ENCODE data around the gene TUBA1A.
"Not testable (repeated sequence)": the region's sequence is repeated elsewhere in the genome, so short reads cannot be mapped to it uniquely, and the experiment has no call there.

Gene TUBA1A

GRCh38 chr12:49174218-49174617 is 14.7 kb downstream of the TUBA1A start:
- in situ Hi-C loops (cut with MboI; ENCODE audit: low pct_unique_long_range_greater_than_20kb, low sequenced_read_pairs, unreplicated experiment), result no loop called here
- DNase-seq (ENCODE audit: low spot score), result no peak
- no peak for TF ChIP-seq CTCF (IDR thresholded peaks at IDR 0.05; ENCODE audit: extremely low read depth, insufficient read depth, missing control alignments)

- in situ Hi-C loops (cut with MboI; ENCODE audit: low pct_unique_long_range_greater_than_20kb, low sequenced_read_pairs, unreplicated experiment), result no loop called here
- DNase-seq (ENCODE audit: low spot score), result no peak
- no peak for TF ChIP-seq CTCF (IDR thresholded peaks at IDR 0.05; ENCODE audit: extremely low read depth, insufficient read depth, missing control alignments)
These were observed 18.0 kb downstream of the TUBA1A start for GRCh38 chr12:49170924-49171323.

- TF ChIP-seq CTCF (IDR thresholded peaks at IDR 0.05; ENCODE audit: extremely low read depth, insufficient read depth, missing control alignments), result no peak
- in situ Hi-C loops (cut with MboI; ENCODE audit: low pct_unique_long_range_greater_than_20kb, low sequenced_read_pairs, unreplicated experiment), result no loop called here
- DNase-seq (ENCODE audit: low spot score), result no peak
These were observed 23.8 kb downstream of the TUBA1A start for GRCh38 chr12:49165114-49165513.

- DNase-seq (ENCODE audit: low spot score); in situ Hi-C loops (cut with MboI; ENCODE audit: low pct_unique_long_range_greater_than_20kb, low sequenced_read_pairs, unreplicated experiment): not testable (repeated sequence)
These were observed 27.0 kb downstream of the TUBA1A start for GRCh38 chr12:49161901-49162300.

- in situ Hi-C loops (cut with MboI; ENCODE audit: low pct_unique_long_range_greater_than_20kb, low sequenced_read_pairs, unreplicated experiment), result no loop called here
- DNase-seq (ENCODE audit: low spot score), result no peak
- TF ChIP-seq CTCF (IDR thresholded peaks at IDR 0.05; ENCODE audit: extremely low read depth, insufficient read depth, missing control alignments), result no peak
These were observed 27.6 kb downstream of the TUBA1A start for GRCh38 chr12:49161092-49161795.

- DNase-seq (ENCODE audit: low spot score), result no peak
- in situ Hi-C loops (cut with MboI; ENCODE audit: low pct_unique_long_range_greater_than_20kb, low sequenced_read_pairs, unreplicated experiment), result no loop called here
- no peak for TF ChIP-seq CTCF (IDR thresholded peaks at IDR 0.05; ENCODE audit: extremely low read depth, insufficient read depth, missing control alignments)
These were observed 28.5 kb downstream of the TUBA1A start for GRCh38 chr12:49160399-49160798.

GRCh38 chr12:49154221-49154620 is 34.7 kb downstream of the TUBA1A start:
- in situ Hi-C loops (cut with MboI; ENCODE audit: low pct_unique_long_range_greater_than_20kb, low sequenced_read_pairs, unreplicated experiment), result no loop called here
- DNase-seq (ENCODE audit: low spot score), result no peak
- TF ChIP-seq CTCF (IDR thresholded peaks at IDR 0.05; ENCODE audit: extremely low read depth, insufficient read depth, missing control alignments), result no peak

All from GM13977 (cell line).